ENCODE results near the gene HIPK2.
A peak's percentile ranks its signal among the peaks of the same experiment; 100 is the strongest.

The HIPK2 gene

GRCh38 chr7:139687980-139688632, 89.7 kb downstream of the HIPK2 start:
- ATAC-seq, result peak; percentile 68
- no peak for TF ChIP-seq ZFP3 (CRISPR knock-in tag; IDR thresholded peaks at IDR 0.05)
- TF ChIP-seq TOX (CRISPR knock-in tag; IDR thresholded peaks at IDR 0.05; ENCODE audit: borderline replicate concordance), result no peak
- no peak for TF ChIP-seq ZNF8 (CRISPR knock-in tag; IDR thresholded peaks at IDR 0.05)
- no peak for TF ChIP-seq OSR1 (CRISPR knock-in tag; IDR thresholded peaks at IDR 0.05)
- TF ChIP-seq, protein P1, sequence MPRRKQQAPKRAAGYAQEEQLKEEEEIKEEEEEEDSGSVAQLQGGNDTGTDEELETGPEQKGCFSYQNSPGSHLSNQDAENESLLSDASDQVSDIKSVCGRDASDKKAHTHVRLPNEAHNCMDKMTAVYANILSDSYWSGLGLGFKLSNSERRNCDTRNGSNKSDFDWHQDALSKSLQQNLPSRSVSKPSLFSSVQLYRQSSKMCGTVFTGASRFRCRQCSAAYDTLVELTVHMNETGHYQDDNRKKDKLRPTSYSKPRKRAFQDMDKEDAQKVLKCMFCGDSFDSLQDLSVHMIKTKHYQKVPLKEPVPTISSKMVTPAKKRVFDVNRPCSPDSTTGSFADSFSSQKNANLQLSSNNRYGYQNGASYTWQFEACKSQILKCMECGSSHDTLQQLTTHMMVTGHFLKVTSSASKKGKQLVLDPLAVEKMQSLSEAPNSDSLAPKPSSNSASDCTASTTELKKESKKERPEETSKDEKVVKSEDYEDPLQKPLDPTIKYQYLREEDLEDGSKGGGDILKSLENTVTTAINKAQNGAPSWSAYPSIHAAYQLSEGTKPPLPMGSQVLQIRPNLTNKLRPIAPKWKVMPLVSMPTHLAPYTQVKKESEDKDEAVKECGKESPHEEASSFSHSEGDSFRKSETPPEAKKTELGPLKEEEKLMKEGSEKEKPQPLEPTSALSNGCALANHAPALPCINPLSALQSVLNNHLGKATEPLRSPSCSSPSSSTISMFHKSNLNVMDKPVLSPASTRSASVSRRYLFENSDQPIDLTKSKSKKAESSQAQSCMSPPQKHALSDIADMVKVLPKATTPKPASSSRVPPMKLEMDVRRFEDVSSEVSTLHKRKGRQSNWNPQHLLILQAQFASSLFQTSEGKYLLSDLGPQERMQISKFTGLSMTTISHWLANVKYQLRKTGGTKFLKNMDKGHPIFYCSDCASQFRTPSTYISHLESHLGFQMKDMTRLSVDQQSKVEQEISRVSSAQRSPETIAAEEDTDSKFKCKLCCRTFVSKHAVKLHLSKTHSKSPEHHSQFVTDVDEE (CRISPR knock-in tag; IDR thresholded peaks at IDR 0.05), result no peak
- no peak for TF ChIP-seq ZFP30 (CRISPR knock-in tag; IDR thresholded peaks at IDR 0.05)
- TF ChIP-seq POU6F1 (CRISPR knock-in tag; IDR thresholded peaks at IDR 0.05; ENCODE audit: borderline replicate concordance, low read depth), result no peak
- no peak for TF ChIP-seq CREB5 (CRISPR knock-in tag; IDR thresholded peaks at IDR 0.05; ENCODE audit: low read depth)
- no peak for TF ChIP-seq RARB (CRISPR knock-in tag; IDR thresholded peaks at IDR 0.05)
- TF ChIP-seq PPARA (CRISPR knock-in tag; IDR thresholded peaks at IDR 0.05; ENCODE audit: borderline replicate concordance), result no peak
- TF ChIP-seq GLIS3 (CRISPR knock-in tag; IDR thresholded peaks at IDR 0.05), result no peak
- no peak for TF ChIP-seq TCF4 (CRISPR knock-in tag; IDR thresholded peaks at IDR 0.05; ENCODE audit: borderline replicate concordance)
- TF ChIP-seq ZC3H10 (CRISPR knock-in tag; IDR thresholded peaks at IDR 0.05), result no peak
- no peak for TF ChIP-seq CSDC2 (CRISPR knock-in tag; IDR thresholded peaks at IDR 0.05)
- no peak for TF ChIP-seq PATZ1 (CRISPR knock-in tag; IDR thresholded peaks at IDR 0.05; ENCODE audit: borderline replicate concordance)
- no peak for TF ChIP-seq ZNF70 (CRISPR knock-in tag; IDR thresholded peaks at IDR 0.05)
- TF ChIP-seq ZNF565 (CRISPR knock-in tag; conservative IDR thresholded peaks at IDR 0.05; ENCODE audit: low read depth), result no peak

DNA sequence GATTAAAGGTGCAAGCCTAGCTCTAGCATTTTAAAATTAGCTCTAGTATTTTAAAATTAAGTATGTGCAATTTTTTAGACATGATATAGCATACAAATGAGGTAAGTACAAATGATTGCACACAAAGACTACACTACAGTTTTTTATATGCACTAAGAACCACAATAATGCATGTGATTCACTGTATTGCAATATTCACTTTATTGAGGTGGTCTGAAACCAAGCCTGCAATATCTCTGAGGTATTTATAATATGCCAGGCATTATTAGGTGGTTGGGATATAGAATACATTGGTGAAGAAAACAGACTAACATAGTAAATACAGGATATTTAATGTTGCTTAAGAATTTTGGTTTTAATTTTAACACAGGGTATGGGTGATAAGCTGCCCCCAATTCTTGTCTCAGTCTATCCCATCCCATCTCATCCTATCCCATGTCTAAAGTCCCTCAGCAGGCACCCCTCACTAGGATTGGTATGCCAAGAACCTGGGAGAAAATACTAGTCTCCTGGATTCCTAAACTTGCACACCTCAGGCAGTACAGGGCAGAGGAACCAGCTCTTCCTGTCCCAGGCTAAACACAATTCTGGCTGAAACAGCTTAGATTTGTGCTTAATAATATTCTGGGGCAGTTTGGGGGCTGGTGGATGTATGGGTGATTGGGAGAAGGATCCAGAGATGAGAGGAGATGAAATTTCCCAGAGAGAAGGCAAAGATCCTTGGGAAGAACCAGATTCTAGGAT, 90.4 kb downstream of the HIPK2 start:
- ATAC-seq, result no peak
- no peak for TF ChIP-seq PATZ1 (CRISPR knock-in tag; IDR thresholded peaks at IDR 0.05; ENCODE audit: borderline replicate concordance)
- TF ChIP-seq TCF4 (CRISPR knock-in tag; IDR thresholded peaks at IDR 0.05; ENCODE audit: borderline replicate concordance), result no peak
- TF ChIP-seq ARNTL (CRISPR knock-in tag; IDR thresholded peaks at IDR 0.05; ENCODE audit: borderline replicate concordance, low read depth), result no peak
- TF ChIP-seq RARB (CRISPR knock-in tag; IDR thresholded peaks at IDR 0.05), result no peak
- TF ChIP-seq OSR1 (CRISPR knock-in tag; IDR thresholded peaks at IDR 0.05), result no peak
- TF ChIP-seq ZNF8 (CRISPR knock-in tag; IDR thresholded peaks at IDR 0.05), result no peak
- TF ChIP-seq ZNF70 (CRISPR knock-in tag; IDR thresholded peaks at IDR 0.05), result no peak
